HG02840 (cell line): ENCODE measurements around the gene KHDRBS1.
"Not testable (repeated sequence)": the region's sequence is repeated elsewhere in the genome, so short reads cannot be mapped to it uniquely, and the experiment has no call there.

Experiments used
- ATAC-seq: cut with Tn5 transposase; IDR thresholded peaks from one replicate; pipeline ENCODE4 v1.9.1; 2021; ENCODE audit warnings: mild to moderate bottlenecking, moderate library complexity, moderate number of reproducible peaks; ENCODE audit not compliant: unreplicated experiment, low FRiP score

Gene KHDRBS1, protein sequence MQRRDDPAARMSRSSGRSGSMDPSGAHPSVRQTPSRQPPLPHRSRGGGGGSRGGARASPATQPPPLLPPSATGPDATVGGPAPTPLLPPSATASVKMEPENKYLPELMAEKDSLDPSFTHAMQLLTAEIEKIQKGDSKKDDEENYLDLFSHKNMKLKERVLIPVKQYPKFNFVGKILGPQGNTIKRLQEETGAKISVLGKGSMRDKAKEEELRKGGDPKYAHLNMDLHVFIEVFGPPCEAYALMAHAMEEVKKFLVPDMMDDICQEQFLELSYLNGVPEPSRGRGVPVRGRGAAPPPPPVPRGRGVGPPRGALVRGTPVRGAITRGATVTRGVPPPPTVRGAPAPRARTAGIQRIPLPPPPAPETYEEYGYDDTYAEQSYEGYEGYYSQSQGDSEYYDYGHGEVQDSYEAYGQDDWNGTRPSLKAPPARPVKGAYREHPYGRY

GRCh38 chr1:32013386-32014198, at the start of gene KHDRBS1:
KHDRBS1 (plus strand) TSS chr1:32013868; CDS start chr1:32013996, 128 bp downstream.
- peak; percentile 86 for ATAC-seq

- no peak for ATAC-seq
Observed at GRCh38 chr1:31970873-31971272, 42.8 kb upstream of the KHDRBS1 start.

GRCh38 chr1:31976401-31976800, 37.3 kb upstream of the KHDRBS1 start:
- ATAC-seq = no peak

DNA sequence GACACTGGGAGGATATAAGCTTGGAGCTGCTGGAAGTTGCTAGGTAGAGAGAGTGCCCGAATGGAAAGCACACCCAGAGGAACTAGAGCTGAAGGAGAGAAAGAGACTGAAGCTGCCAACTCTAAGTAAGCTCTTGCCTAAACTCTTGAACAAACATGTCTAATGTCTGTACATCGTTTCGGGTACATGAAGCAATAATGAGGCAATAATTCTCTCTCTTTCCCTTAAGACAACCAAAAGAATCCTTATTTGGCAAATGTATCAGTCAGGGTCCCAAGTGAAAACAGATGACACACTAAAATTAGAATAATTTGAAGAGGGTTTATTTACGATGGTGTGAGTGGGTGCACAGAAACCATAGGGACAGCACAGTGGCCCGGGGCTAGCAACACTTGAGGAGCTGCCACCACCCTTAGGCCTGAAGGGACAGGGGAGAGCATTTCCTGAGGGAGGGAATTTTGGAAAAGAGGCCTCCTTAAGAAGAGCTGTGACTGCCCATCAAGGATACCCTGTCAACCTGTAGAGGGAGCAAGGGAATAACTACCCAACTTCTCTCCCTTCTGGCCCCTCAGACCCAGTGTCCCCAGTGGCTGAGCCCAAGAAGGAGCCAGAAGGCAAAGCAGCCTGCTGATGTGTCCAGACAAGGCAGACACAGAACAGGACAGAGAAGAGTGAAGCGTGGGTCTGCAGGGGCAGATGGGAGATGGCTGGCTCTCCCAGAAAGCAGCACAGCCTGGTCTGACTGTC, 36.1 kb upstream of the KHDRBS1 start:
- no peak for ATAC-seq

DNA sequence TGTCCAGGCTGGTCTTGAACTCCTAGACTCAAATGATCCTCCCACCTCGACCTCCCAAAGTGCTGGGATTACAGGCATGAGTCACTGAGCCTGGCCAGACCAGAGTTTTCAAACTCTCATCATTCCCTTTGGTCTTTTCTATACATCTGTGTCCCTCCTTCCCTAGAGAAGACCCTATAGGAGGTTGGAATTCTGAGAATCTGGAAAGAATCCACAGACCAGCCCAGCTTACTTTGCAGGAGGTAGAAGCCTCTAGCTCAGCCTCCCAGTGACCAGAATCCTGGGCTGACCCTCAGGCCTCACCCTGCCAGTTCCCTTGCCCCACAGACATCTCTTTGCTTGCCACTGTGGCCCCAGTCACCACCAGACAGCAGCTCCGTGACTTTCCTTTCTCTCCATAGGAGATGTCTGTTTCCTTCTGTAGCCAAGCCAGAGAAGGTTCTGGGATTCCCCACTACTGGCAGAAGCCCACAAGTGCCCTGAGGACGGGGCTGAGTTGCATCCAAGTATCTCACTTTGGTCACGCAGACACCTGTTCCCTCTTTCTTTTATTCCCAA, 34.7 kb upstream of the KHDRBS1 start:
- ATAC-seq = no peak

DNA sequence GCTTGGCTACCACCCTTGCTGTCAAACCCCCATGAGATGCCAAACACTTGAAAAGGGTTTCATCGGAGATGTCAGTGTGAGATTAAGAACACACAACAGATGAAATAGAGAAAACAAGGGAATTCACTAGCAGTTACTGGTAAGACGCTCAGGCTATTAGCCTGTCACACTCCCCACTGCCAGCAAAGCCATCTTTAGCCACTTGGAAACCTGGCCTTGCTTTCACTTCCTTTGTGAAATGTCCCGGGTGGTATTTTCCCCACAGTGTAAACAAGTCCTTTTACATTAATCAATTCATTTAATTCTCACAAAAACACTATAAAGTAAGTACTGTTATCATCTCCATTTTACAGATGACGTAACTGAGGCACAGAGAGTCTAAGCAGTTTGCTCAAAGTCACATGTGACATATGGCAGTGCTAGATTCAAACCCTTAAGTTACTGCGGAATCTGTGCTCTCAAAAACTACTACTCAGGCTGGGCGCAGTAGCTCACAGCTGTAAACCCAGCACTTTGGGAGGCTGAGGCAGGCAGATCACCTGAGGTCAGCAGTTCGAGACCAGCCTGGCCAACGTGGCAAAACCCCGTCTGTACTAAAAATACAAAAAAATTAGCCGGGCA, 32.7 kb upstream of the KHDRBS1 start:
- ATAC-seq = no peak

DNA sequence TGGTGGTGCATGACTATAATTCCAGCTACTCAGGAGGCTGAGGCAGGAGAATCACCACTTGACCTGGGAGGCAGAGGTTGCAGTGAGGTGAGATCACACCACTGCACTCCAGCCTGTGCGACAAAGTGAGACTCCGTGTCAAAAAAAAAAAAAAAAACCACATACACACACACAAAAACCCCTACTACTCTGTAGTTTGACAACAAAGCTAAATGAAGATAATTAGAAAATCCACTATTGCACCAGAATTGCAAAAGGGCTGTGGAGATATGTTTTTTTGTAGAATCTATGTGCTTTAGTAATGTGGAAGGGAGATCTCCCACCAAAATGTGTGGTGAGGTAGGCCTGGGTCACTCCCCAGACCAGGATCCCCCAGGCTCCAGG, 32.2 kb upstream of the KHDRBS1 start:
- no peak for ATAC-seq

DNA sequence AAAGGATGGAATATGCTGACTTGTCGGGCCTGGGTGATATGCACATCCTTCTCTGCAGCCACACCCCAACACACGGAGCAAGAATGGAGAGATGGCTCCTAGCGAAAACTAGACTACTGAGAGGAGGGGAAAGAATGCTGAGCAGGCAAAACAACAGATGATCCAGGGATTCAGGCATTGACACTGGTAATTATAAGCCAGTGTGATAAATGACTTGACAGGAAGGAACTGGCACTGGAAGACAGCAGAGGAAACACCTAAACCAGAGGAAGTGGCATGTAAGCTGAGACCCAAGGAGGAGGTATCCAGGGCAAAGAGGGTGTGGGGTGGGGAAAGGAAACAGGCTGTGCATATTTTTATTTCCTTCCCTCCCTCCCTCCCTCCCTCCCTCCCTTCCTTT, 31.7 kb upstream of the KHDRBS1 start:
- no peak for ATAC-seq

DNA sequence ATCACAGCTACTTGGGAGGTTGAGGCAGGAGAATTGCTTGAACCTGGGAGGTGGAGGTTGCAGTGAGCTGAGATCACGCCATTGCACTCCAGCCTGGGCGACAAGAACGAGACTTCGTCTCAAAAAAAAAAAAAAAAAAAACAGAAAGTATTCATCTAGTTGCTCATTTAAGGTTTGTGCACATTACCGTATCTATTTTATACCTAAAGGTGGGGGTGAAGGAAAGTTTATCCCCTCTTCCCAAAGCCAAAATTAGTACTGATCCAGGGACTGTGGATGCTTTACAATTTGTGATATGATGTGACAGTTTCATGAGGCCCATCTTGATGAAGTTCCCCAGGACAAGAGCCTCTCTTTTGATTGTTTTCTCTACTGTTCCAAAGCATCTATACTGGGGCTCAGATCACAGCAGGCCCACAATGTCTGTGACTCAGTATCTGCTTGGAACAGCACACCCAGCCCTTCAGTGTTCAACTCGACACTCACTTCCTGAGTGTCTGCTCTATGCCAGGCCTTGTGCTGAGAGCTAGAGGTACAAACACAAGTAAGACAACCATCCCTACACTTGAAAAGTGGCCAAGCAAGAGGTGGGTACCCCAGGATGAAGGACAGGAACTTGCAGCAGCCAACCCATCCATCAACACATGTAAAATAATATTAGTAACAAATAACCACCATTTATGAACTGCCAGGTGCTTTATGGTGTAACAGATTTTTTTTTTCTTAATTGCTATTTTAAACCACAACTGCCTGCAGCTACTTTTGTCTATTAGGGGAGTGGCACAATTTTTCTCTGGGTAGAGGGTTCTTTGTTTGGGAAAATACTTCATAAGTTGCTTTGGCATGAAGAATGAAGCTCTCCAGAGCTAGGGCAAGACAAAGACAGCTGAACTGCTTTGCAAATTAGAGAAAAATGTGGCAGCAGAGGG, 29.0 kb upstream of the KHDRBS1 start:
- no peak for ATAC-seq

DNA sequence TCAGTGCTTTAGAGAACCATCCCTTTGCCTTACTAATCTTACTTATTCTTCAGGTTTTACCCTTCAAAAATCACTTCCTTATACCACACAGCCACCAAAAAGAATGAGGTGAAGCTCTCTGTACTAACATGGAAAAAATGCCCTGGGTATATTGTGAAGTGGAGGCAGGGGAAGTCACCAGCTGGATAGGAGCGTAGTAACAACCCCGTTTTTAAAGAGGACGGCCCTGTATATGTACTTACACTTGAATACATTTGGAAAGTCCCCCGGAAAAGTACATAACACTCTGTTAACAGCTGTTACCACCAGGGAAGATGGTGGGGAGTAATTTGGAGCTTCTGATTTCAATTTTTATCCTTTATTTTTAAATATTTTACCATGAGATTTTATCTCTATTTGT, 28.2 kb upstream of the KHDRBS1 start:
- ATAC-seq = no peak

- no peak for ATAC-seq
Observed at GRCh38 chr1:31987135-31987619, 26.5 kb upstream of the KHDRBS1 start.

DNA sequence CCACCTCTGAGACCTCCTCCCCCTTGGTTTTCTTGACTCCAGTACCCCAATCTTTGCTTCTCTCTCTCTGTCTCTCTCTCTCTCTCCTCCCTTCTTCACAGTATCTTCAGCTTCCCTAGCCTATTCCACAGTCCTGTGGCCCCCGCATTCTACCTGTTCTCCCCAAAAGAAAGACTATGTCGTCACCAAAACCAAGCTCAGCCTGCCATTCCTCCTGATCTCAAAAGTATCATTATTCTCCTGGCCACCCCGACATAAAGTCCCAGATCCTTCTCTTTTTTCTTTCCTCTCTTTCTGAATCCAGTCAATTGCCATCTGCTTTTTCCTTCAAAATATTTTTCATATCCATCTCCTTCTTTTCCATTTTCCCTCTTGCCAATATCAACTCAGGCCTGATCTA, 23.7 kb upstream of the KHDRBS1 start:
- no peak for ATAC-seq

GRCh38 chr1:31991182-31991581, 22.5 kb upstream of the KHDRBS1 start:
- no peak for ATAC-seq

DNA sequence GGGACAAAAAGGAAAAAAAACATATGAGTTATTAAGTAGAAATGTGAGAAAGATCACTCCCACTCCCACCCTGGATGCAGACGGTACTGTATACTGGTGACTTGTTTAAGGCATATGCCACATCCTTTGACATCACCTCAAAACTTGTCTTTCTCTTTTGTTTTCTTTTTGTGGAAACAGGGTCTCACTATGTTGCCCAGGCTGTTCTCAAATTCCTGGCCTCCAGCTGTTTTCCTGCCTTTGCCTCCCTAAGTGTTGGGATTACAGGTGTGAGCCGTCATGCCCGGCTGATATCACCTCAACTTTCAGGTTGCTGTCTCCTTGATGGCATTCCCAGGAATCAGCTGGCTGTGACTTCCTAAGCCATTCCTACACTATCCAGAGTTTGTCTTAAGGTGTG, 18.4 kb upstream of the KHDRBS1 start:
- no peak for ATAC-seq

DNA sequence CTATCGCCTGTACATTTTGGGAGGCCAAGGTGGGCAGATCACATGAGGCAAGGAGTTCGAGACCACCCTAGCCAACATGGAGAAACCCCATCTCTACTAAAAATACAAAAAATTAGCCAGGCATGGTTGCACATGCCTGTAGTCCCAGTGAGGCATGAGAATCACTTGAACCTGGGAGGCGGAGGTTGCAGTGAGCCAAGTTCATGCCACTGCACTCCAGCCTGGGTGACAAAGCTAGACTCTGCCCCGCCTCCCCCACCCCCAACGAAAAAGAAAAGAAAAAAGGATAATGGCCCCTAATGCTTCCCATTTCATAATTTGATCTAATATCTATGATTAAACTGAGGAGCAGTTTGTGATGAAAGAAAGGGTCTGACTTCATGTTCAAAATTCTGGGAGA, 17.5 kb upstream of the KHDRBS1 start:
- ATAC-seq = not testable (repeated sequence)

- ATAC-seq = no peak
Observed at GRCh38 chr1:32001863-32002262, 11.8 kb upstream of the KHDRBS1 start.

- ATAC-seq = not testable (repeated sequence)
Observed at GRCh38 chr1:32002285-32002684, 11.4 kb upstream of the KHDRBS1 start.

- ATAC-seq = no peak
Observed at GRCh38 chr1:32005522-32005921, 8.1 kb upstream of the KHDRBS1 start.

DNA sequence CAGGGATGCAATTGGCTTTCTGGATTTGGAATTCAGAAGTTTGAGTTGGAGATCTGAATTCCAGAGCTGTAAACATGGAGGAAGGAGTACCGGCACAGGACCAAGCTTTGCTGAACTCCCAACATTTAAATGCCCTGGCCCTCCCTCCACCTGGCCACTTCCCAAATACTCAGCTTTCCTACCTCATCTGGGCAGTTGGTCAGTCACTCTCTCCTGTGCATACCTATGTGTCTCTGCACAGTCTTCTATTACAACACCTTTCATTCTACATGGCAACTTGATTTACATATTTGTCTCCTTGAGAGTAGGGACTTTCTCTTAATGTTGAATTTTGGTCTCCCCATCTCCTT, 6.1 kb upstream of the KHDRBS1 start:
- ATAC-seq = no peak
